Suprapubic skin (tissue), 4 donors: ENCODE measurements around the gene CECR2. TPM values are rescaled to one million over a fixed set of nuclear protein-coding genes. Genes with fewer than 3 reads are reported as not detected.

Experiments
- DNase-seq, 2 donors: peaks; one replicate each; pipeline ENCODE4 v3.0.0-alpha.2; 2019; ENCODE audit warnings: low spot score in 2 of 2
- H3K27ac ChIP-seq: fragments of 200-600 bp; sonication (generic); one replicate; pipeline ENCODE4 v1.5.1; 2019
- H3K27me3 ChIP-seq: fragments of 200-600 bp; sonication (generic); one replicate; pipeline ENCODE4 v1.5.1; 2019
- H3K36me3 ChIP-seq: fragments of 200-600 bp; sonication (generic); one replicate; pipeline ENCODE4 v1.5.1; 2019
- H3K4me1 ChIP-seq: fragments of 200-600 bp; sonication (generic); one replicate; pipeline ENCODE4 v1.5.1; 2019
- H3K4me3 ChIP-seq: fragments of 200-600 bp; sonication (generic); one replicate; pipeline ENCODE4 v1.5.1; 2019; ENCODE audit warnings: mild to moderate bottlenecking
- H3K9me3 ChIP-seq: fragments of 200-600 bp; sonication (generic); one replicate; pipeline ENCODE4 v1.5.1; 2019
- CTCF ChIP-seq, 2 donors: fragments of 200-600 bp in 1 of 2; fragments of 450-650 bp in 1 of 2; sonication (generic) in 1 of 2; IDR thresholded peaks; one replicate each; pipeline ENCODE4 v1.5.1; 2016 to 2019; ENCODE audit warnings: antibody characterized with exemption in 2 of 2, mild to moderate bottlenecking in 1 of 2, moderate library complexity in 1 of 2
- EP300 ChIP-seq: sonication (generic); formaldehyde crosslinking; IDR thresholded peaks from one replicate; pipeline ENCODE4 v1.6.1; 2017; ENCODE audit warnings: antibody characterized with exemption
- POLR2A ChIP-seq, 2 donors: fragments of 450-650 bp; IDR thresholded peaks; one replicate each; pipeline ENCODE4 v1.6.1; 2017; ENCODE audit warnings: antibody characterized with exemption in 2 of 2, mild to moderate bottlenecking in 2 of 2, moderate library complexity in 2 of 2
- POLR2AphosphoS5 ChIP-seq, 3 donors: sonication (generic); formaldehyde crosslinking; IDR thresholded peaks; one replicate each; pipeline ENCODE4 v1.6.1; 2017; ENCODE audit warnings: antibody characterized with exemption in 3 of 3
- WGBS: methylation state at CpG from one replicate; pipeline ENCODE4 v1.1.5; 2018; 5-methylcytosine and 5-hydroxymethylcytosine counted together
- total RNA-seq, 4 donors: library from RNA; depleted of rRNA; stranded (reverse); fragments of >200 nt; gene quantifications; one replicate each; pipeline ENCODE4 v1.1.0, GENCODE V29; 2016

CECR2 gene
- total RNA-seq, 4 donors from 2014 or later: 2.5 to 3.9 (median 3.7) TPM

DNA sequence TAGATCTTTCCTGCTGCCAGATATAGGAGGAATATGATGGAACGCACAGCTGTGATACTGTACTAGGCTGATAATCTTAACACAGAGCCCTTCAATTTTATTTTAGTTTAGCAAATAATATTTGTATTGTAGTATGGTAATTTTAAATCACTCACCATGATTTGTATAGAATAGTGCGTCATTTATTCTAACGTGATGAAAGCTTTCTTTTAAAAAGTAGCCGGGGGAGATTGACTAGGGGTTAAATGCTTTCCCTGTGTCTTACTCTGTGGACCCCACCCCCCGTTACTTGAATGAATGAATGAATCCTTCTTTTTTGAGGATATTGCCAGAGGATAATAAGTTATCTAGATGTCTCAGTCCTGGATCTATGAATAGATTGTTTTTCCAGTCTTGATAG is 72.1 kb downstream of the CECR2 start:
- Histone ChIP-seq H3K36me3 (no peaks in the 10 kb centered on the region), H3K9me3 (no peaks in the 10 kb centered on the region), H3K27me3 (no peaks in the 10 kb centered on the region), H3K4me1 (no peaks in the 10 kb centered on the region), H3K27ac (no peak overlapping the region), H3K4me3 (no peak overlapping the region)
- WGBS: 78% methylated on average over 5 of the region's 5 CpGs
- TF ChIP-seq POLR2A (IDR thresholded peaks at IDR 0.05): no peak
- no peak for TF ChIP-seq POLR2AphosphoS5 (IDR thresholded peaks at IDR 0.05)
- no peak for TF ChIP-seq CTCF (IDR thresholded peaks at IDR 0.05)
- no peak for TF ChIP-seq EP300
- DNase-seq: no peak

- no peaks in the 10 kb centered on the region for H3K36me3 ChIP-seq
- 53% methylated on average over 17 of the region's 17 CpGs for WGBS
- H3K4me1 ChIP-seq: no peaks in the 10 kb centered on the region
- H3K27ac ChIP-seq: no peak overlapping the region
- no peaks in the 10 kb centered on the region for H3K9me3 ChIP-seq
- TF ChIP-seq EP300 (no peak), CTCF (IDR thresholded peaks at IDR 0.05) (no peak), POLR2A (IDR thresholded peaks at IDR 0.05) (no peak), POLR2AphosphoS5 (IDR thresholded peaks at IDR 0.05) (no peak)
- no peak for DNase-seq
- H3K27me3 ChIP-seq: no peaks in the 10 kb centered on the region
- no peak overlapping the region for H3K4me3 ChIP-seq
These were observed 74.3 kb downstream of the CECR2 start for GRCh38 chr22:17443405-17444203.

DNA sequence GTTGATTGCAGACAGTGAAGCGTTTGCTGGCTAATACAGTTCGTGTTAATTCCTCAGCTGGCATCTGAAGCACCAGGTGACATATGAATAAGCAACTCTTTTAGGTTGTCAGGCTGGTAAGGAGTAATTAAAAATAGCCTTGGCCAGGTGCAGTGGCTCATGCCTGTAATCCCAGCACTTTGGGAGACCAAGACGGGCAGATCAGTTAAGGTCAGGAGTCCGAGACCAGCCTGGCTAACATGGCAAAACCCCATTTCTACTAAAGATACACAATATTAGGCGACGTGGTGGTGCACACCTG is 74.9 kb downstream of the CECR2 start:
- Histone ChIP-seq H3K27me3 (no peaks in the 10 kb centered on the region), H3K27ac (no peak overlapping the region), H3K4me1 (no peaks in the 10 kb centered on the region), H3K9me3 (no peaks in the 10 kb centered on the region), H3K36me3 (no peaks in the 10 kb centered on the region), H3K4me3 (no peak overlapping the region)
- TF ChIP-seq CTCF (IDR thresholded peaks at IDR 0.05) (no peak), POLR2AphosphoS5 (IDR thresholded peaks at IDR 0.05) (no peak), POLR2A (IDR thresholded peaks at IDR 0.05) (no peak), EP300 (no peak)
- WGBS: 83% methylated on average over 6 of the region's 6 CpGs
- no peak for DNase-seq

DNA sequence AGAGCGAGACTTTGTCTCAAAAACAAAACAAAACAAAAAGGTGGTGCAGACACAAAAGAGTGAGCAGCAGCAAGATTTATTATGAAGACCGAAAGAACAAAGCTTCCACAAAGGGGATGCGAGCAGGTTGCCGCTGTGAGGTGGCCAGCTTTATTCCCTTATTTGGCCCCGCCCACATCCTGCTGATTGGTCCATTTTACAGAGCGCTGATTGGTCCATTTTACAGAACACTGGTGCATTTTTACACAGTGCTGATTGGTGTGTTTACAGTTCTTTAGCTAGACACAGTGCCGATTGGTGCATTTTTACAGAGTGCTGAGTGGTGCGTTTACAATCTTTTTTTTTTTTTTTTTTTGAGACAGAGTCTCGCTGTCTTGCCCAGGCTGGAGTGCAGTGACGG is 77.4 kb downstream of the CECR2 start:
- H3K4me1 ChIP-seq: no peaks in the 10 kb centered on the region
- no peak for DNase-seq
- whole genome bisulfite sequencing: 88% methylated on average over 10 of the region's 10 CpGs
- no peaks in the 10 kb centered on the region for H3K27me3 ChIP-seq
- no peaks in the 10 kb centered on the region for H3K9me3 ChIP-seq
- no peak overlapping the region for H3K4me3 ChIP-seq
- H3K36me3 ChIP-seq: no peaks in the 10 kb centered on the region
- no peak overlapping the region for H3K27ac ChIP-seq
- TF ChIP-seq POLR2AphosphoS5 (IDR thresholded peaks at IDR 0.05) (no peak), POLR2A (IDR thresholded peaks at IDR 0.05) (no peak), EP300 (no peak), CTCF (IDR thresholded peaks at IDR 0.05) (no peak)

DNA sequence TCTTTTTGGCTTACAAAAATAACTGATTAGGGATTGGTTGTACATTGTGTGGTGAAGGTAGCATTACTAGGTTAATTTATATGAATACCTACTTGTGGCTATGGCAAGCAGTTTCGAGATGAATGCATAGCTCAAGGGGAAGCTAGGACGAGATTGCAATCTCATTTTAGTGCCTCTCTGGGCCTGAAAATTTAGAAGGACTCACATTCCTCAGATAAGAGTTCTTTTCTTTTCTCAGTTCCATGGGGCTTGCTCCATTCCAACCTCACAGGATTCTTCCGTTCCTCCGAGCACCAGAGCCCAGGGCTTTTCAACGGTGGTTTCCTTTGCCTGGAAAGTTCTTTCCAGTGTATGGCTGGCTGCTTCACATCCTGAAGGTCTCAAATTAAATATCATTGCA is 82.1 kb downstream of the CECR2 start:
- no peak for DNase-seq
- Histone ChIP-seq H3K4me3 (no peak overlapping the region), H3K27ac (no peak overlapping the region), H3K27me3 (no peaks in the 10 kb centered on the region), H3K9me3 (no peaks in the 10 kb centered on the region), H3K4me1 (no peaks in the 10 kb centered on the region), H3K36me3 (no peaks in the 10 kb centered on the region)
- 63% methylated on average over 5 of the region's 5 CpGs for WGBS
- TF ChIP-seq CTCF (IDR thresholded peaks at IDR 0.05): no peak
- no peak for TF ChIP-seq POLR2AphosphoS5 (IDR thresholded peaks at IDR 0.05)
- no peak for TF ChIP-seq POLR2A (IDR thresholded peaks at IDR 0.05)
